ENCODE measurements around the gene CACNA1S.

DNA sequence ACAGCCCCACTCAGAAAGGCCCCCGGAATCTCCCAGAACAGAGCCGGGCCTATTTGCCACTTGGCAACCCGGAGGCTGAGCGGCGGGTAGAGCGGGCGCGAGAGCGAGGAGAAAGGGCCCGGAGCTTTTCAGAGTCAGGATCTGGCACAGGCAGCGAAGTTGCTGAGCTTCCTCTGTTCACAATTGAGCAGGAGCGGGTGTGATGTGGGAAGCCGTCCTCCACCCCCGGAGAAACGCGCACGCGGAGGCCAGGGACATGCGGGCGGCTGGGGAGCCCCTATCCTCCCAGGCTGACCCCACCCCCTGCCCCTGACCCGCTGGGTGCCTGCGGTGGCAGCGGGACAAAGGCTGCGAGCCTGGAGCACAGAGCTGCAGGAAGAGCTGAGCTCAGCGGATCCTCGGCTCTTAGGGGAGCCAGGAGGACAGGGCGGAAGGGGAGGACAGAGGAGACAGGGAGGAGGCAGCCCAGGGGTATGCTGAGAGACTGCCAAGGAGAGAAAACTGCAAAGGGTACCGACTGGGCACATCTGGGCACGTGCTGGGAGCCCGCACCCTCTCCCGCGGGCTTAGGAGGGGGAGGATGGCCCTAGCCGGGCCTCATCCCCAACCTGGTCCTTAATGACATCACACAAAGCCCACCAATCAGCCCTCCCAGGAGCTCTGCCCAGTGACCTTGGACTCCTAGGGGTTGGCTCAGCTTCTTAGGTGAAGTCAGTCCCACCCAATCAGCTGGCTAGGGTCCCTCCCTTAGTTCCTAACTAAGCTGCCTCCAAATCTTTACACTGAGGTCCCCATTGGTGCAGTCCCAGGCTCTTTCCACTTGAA lies 98.0 kb downstream of the CACNA1S start:
- TF ChIP-seq, protein P1, sequence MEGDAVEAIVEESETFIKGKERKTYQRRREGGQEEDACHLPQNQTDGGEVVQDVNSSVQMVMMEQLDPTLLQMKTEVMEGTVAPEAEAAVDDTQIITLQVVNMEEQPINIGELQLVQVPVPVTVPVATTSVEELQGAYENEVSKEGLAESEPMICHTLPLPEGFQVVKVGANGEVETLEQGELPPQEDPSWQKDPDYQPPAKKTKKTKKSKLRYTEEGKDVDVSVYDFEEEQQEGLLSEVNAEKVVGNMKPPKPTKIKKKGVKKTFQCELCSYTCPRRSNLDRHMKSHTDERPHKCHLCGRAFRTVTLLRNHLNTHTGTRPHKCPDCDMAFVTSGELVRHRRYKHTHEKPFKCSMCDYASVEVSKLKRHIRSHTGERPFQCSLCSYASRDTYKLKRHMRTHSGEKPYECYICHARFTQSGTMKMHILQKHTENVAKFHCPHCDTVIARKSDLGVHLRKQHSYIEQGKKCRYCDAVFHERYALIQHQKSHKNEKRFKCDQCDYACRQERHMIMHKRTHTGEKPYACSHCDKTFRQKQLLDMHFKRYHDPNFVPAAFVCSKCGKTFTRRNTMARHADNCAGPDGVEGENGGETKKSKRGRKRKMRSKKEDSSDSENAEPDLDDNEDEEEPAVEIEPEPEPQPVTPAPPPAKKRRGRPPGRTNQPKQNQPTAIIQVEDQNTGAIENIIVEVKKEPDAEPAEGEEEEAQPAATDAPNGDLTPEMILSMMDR (IDR thresholded peaks at IDR 0.05): no peak
- no peak for TF ChIP-seq EZH2 (IDR thresholded peaks at IDR 0.05)

All from neural progenitor cell (in vitro differentiated cells).